Sigmoid colon (tissue), 7 donors: ENCODE results near the gene SLC4A3. TPM values are rescaled to one million over a fixed set of nuclear protein-coding genes. Genes with fewer than 3 reads are reported as not detected.

Experiments
- DNase-seq: peaks from one replicate; pipeline ENCODE4 v3.0.0-alpha.2; 2019
- H3K27ac ChIP-seq, 4 donors: fragments of 200-600 bp; sonication (generic); one replicate each; pipeline ENCODE4 v1.5.1; 2016 to 2019; ENCODE audit warnings: mild to moderate bottlenecking in 1 of 4
- H3K27me3 ChIP-seq, 3 donors: fragments of 200-600 bp; sonication (generic); one replicate each; pipeline ENCODE4 v1.5.1; 2019; ENCODE audit warnings: mild to moderate bottlenecking in 1 of 3
- H3K36me3 ChIP-seq, 4 donors: fragments of 200-600 bp; sonication (generic); one replicate each; pipeline ENCODE4 v1.5.1; 2016 to 2019
- H3K4me1 ChIP-seq, 4 donors: fragments of 200-600 bp; sonication (generic); one replicate each; pipeline ENCODE4 v1.5.1; 2017 to 2019
- H3K4me3 ChIP-seq, 4 donors: fragments of 200-600 bp; sonication (generic); one replicate each; pipeline ENCODE4 v1.5.1; 2017 to 2019; ENCODE audit warnings: mild to moderate bottlenecking in 2 of 4, moderate library complexity in 1 of 4
- H3K9me3 ChIP-seq, 4 donors: fragments of 200-600 bp in 3 of 4; sonication (generic) in 3 of 4; one replicate each; pipeline versions ENCODE4 v1.5.1 to v1.6.1; 2013 to 2019
- EP300 ChIP-seq, 4 donors: sonication (generic); formaldehyde crosslinking; IDR thresholded peaks; one replicate each; pipeline ENCODE4 v1.6.1; 2017; ENCODE audit warnings: antibody characterized with exemption in 4 of 4
- POLR2A ChIP-seq, 2 donors: fragments of 450-650 bp; IDR thresholded peaks; one replicate each; pipeline ENCODE4 v1.6.1; 2016; ENCODE audit warnings: antibody characterized with exemption in 2 of 2, mild to moderate bottlenecking in 2 of 2, moderate library complexity in 2 of 2
- POLR2AphosphoS5 ChIP-seq, 4 donors: sonication (generic); formaldehyde crosslinking; IDR thresholded peaks; one replicate each; pipeline ENCODE4 v1.6.1; 2017; ENCODE audit warnings: antibody characterized with exemption in 4 of 4
- WGBS, 2 donors: extraction: QIAGEN DNeasy Blood & Tissue Kit; methylation state at CpG; one replicate each; pipeline ENCODE4 v1.1.7; 2013; 5-methylcytosine and 5-hydroxymethylcytosine counted together
- intact Hi-C: fragments of 100-400 bp; cut with DNase I; formaldehyde crosslinking; loops from one replicate; pipeline ENCODE4 v1.15.1; 2023
- polyA plus RNA-seq, 3 donors: library from polyadenylated mRNA; stranded (reverse); fragments of 200-250 nt; gene quantifications; one replicate each; pipeline ENCODE4 v1.2.3, GENCODE V29; 2013
- total RNA-seq, 4 donors: library from RNA; depleted of rRNA; stranded (reverse); fragments of >200 nt; gene quantifications; one replicate each; pipeline ENCODE4 v1.1.0, GENCODE V29; 2016
- TF ChIP-seq, protein P1 (sequence below), 4 experiments: fragments of 450-650 bp in 3 of 4; fragments of 200-600 bp in 1 of 4; IDR thresholded peaks; one replicate each; pipeline ENCODE4 v1.5.1; 2016 to 2019; ENCODE audit warnings: antibody characterized with exemption in 4 of 4, mild to moderate bottlenecking in 3 of 4, moderate library complexity in 2 of 4
- donor health status: healthy with polysubstance abuse.
- donor health status: Bipolar disorder and iron deficiency.
- donor health status: healthy.

The SLC4A3 gene
- total and polyA plus RNA-seq, 7 donors, result under 0.01 to 5.0 (median 1.0) TPM

- intact Hi-C loops, result no loop called here
- Histone ChIP-seq H3K4me1 (peaks cover 0 to 14% (median 10%) of the 10 kb centered on the region in 4 donors), H3K27me3 (no peaks in the 10 kb centered on the region), H3K9me3 (no peaks in the 10 kb centered on the region), H3K27ac (no peak overlapping the region), H3K36me3 (no peaks in the 10 kb centered on the region), H3K4me3 (no peak overlapping the region)
- WGBS, 2 donors, result 95 to 96% methylated on average over 5 of the region's 5 CpGs
- TF ChIP-seq EP300 (IDR thresholded peaks at IDR 0.05), result no peak
- no peak for TF ChIP-seq POLR2A (IDR thresholded peaks at IDR 0.05)
- TF ChIP-seq, protein P1, sequence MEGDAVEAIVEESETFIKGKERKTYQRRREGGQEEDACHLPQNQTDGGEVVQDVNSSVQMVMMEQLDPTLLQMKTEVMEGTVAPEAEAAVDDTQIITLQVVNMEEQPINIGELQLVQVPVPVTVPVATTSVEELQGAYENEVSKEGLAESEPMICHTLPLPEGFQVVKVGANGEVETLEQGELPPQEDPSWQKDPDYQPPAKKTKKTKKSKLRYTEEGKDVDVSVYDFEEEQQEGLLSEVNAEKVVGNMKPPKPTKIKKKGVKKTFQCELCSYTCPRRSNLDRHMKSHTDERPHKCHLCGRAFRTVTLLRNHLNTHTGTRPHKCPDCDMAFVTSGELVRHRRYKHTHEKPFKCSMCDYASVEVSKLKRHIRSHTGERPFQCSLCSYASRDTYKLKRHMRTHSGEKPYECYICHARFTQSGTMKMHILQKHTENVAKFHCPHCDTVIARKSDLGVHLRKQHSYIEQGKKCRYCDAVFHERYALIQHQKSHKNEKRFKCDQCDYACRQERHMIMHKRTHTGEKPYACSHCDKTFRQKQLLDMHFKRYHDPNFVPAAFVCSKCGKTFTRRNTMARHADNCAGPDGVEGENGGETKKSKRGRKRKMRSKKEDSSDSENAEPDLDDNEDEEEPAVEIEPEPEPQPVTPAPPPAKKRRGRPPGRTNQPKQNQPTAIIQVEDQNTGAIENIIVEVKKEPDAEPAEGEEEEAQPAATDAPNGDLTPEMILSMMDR (IDR thresholded peaks at IDR 0.05), result no peak
- no peak for TF ChIP-seq POLR2AphosphoS5 (IDR thresholded peaks at IDR 0.05)
- DNase-seq, result no peak
Observed at GRCh38 chr2:219625179-219625578, 2.3 kb upstream of the SLC4A3 start.

DNA sequence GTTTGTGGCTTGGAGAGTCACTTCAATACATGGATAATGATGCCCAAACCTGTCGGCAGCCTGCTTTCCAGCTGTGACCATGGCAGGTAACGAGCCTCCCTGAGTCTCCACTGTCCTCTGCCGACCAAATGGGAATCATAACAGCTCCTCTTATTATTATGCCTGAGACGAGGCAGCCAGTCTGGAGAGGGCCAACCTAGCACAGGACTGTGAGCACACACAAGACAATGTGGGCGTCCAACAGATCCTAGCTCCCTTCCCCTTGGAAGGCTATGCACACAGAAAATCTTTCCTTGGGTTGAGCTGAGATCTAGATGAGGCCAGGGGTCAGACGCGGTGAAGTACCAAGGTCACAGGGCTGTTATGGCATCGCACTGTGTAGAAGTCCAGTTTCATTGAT lies 890 bp upstream of the SLC4A3 start:
- H3K36me3 ChIP-seq, result no peaks in the 10 kb centered on the region
- no peak for TF ChIP-seq EP300 (IDR thresholded peaks at IDR 0.05)
- TF ChIP-seq, protein P1 (IDR thresholded peaks at IDR 0.05), result no peak
- no peak for TF ChIP-seq POLR2AphosphoS5 (IDR thresholded peaks at IDR 0.05)
- no peak for TF ChIP-seq POLR2A (IDR thresholded peaks at IDR 0.05)
- H3K4me3 ChIP-seq, result no peak overlapping the region
- intact Hi-C loops, result no loop called here
- WGBS, 2 donors, result 67 to 81% methylated on average over 8 of the region's 8 CpGs
- H3K27me3 ChIP-seq, result no peaks in the 10 kb centered on the region
- H3K9me3 ChIP-seq, result no peaks in the 10 kb centered on the region
- H3K27ac ChIP-seq, result peak overlapping the region in 1 of 4 donors; percentile 39
- peaks cover 0 to 14% (median 10%) of the 10 kb centered on the region in 4 donors for H3K4me1 ChIP-seq
- no peak for DNase-seq

DNA sequence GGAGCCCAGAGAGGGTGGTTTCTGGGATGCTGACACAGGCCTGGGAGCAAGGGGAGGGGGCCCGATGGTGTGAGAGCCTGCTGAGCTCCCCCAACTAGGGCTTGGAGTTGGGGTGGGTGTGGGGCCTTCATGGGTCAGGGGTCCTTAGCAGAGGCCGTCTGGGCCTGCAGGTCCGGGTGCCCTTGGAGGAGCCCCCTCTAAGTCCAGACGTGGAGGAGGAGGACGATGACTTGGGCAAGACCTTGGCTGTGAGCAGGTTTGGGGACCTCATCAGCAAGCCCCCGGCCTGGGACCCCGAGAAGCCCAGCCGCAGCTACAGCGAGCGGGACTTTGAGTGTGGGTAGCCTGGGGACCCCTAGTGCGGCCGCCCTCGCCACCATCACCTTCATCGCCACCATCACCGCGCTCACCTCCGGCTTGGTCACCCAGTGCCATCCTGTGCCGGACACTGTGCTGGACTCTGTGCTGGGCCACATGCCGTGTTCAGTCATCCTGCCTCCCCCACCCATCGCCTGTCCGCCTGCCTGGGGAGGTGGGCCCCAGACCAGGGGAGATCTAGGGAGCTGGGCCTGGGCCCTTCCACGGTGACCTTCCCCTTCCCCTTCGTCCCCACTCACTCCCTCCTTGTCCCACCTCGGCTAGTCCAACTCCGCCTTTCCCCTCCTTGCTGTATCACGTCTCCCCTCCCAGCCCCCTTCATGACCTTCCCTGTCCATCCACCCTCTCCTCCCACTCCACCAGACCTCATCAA lies 980 bp downstream of the SLC4A3 start:
- DNase-seq, result peak; percentile 66
- no peak overlapping the region for H3K27ac ChIP-seq
- 75 to 78% methylated on average over 26 of the region's 26 CpGs for WGBS, 2 donors

GRCh38 chr2:219628986-219629901 lies 1.8 kb downstream of the SLC4A3 start:
- WGBS, 2 donors, result 50 to 61% methylated on average over 16 of the region's 16 CpGs

More for the DNA sequence above, 980 bp downstream of the SLC4A3 start:
- Histone ChIP-seq H3K4me3 (peak overlapping the region in 3 of 4 donors; percentile 46 to 66 (median 61)), H3K27me3 (no peaks in the 10 kb centered on the region), H3K4me1 (peaks cover 0 to 14% (median 10%) of the 10 kb centered on the region in 4 donors), H3K36me3 (no peaks in the 10 kb centered on the region), H3K9me3 (no peaks in the 10 kb centered on the region)
- intact Hi-C loops, result no loop called here
- TF ChIP-seq POLR2A (IDR thresholded peaks at IDR 0.05), result no peak

More at GRCh38 chr2:219628986-219629901, 1.8 kb downstream of the SLC4A3 start:
- Histone ChIP-seq H3K4me1 (peaks cover 0 to 14% (median 10%) of the 10 kb centered on the region in 4 donors), H3K9me3 (no peaks in the 10 kb centered on the region), H3K27ac (no peak overlapping the region), H3K27me3 (no peaks in the 10 kb centered on the region), H3K4me3 (no peak overlapping the region), H3K36me3 (no peaks in the 10 kb centered on the region)
- DNase-seq, result peak; percentile 56
- intact Hi-C loops, result no loop called here
- TF ChIP-seq, protein P1 (IDR thresholded peaks at IDR 0.05), result no peak
- TF ChIP-seq POLR2A (IDR thresholded peaks at IDR 0.05), result no peak
- TF ChIP-seq EP300 (IDR thresholded peaks at IDR 0.05), result no peak
- no peak for TF ChIP-seq POLR2AphosphoS5 (IDR thresholded peaks at IDR 0.05)
